A549 treated with CORT108297 at 1 μM for 4 hours (cell line): ENCODE measurements around the gene ZFP2. TPM values are rescaled to one million over a fixed set of nuclear protein-coding genes. Genes with fewer than 3 reads are reported as not detected.

Experiments
- total RNA-seq: library from RNA; stranded (reverse); fragments of 200-300 nt; extraction: Qiagen RNA extraction; gene quantifications from 5 replicates; pipeline ENCODE4 v1.2.3, GENCODE V29; 2022

ZFP2 gene
- total RNA-seq, result 0.02 TPM in 1 of 5 replicates, not detected in the others

DNA sequence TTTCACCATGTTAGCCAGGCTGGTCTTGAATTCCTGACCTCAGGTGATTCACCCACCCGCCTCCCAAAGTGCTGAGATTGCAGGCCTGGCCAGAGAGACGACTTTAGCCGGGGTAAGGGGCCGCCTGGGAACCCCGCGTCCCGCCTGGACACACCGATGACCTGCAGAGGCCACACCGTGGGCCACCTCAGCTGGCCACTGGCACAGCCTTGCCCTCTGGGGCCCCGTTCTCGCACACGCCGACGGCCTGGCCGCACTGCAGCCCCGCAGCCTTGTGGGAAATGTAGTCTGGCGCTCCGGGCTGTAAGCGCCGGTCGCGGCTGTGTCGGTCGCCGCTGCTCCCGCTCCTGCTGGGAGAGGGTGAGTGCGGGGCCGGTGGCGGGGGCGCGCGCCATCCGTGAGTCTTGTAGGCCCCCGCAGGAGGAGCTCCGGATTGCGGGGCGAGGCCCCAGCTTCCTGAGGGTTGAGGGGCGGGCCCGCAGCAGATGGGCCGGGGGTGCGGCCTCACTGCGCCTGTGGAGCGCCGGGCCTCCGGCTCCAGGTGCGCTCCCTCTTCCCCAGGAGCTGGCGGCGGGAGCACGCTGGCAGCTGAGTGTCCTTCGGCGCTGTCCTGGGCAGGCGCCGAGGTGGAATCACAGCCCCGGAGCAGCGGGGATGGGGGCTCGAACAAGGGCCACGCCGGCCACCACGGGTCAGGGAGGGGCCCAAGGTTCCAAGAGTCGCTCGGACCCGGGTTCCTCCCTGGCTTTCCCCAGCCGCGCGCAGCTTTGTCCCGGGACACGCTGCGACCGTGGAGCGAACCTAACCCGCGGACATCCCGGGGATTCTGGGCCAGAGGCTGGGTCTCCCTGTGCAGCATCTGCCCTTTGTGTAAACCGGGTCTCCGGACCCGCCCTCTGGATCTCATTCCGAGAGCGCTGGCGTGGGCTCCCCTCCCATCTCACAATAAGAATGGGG, at the start of gene ZFP2:
ZFP2 (plus strand) TSS at position 299 of the 957 bp plus-strand sequence. CDS start 35,401 bp downstream, outside the sequence.

DNA sequence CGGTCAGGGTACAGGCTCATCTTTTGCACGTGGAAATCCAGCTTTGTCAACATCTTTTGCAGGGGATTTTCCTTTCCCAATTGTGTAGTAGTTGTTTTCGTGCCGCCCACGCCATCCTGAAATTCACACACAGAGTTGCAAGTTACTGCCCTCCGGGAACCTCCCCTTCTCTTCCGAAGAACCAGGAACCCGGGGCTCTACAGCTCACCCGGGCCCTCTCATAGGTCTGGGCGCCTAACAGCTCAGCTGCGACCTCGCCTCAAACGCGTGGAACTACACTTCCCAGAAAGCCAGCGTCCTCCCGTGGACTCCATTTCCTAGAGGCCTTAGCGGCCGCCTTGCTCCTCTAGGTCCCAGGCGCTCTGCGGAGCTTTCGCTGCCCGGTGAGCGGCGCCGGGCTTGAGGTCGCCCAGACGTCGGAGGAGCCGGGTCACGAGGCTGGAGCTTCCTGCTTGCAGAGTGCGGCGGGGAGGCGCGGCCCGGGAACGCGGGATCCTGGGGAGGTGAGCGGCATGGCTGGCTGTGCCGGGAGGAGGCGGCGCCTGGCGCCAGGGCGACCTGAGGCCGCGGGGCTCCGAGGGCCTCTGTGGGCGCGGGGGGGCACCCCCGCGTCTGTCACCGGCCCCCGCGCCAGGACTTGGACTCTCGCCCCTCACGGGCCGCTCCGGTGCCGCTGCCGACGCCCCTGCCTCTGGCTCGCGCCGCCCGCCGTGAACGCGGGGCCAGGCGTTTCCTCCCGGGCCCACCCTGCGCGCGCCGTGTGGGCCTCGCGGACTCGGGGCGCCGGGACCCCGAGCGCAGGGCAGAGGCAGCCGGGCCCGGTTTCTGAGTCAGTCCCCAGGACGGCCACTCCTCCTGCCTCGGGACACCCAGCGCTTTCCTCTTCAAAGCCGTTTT, 35.8 kb upstream of the ZFP2 start, which contains the start of gene ZNF354B:
ZNF354B (plus strand) TSS at position 329 of the 897 bp plus-strand sequence. CDS start 1,095 bp downstream, outside the sequence.

DNA sequence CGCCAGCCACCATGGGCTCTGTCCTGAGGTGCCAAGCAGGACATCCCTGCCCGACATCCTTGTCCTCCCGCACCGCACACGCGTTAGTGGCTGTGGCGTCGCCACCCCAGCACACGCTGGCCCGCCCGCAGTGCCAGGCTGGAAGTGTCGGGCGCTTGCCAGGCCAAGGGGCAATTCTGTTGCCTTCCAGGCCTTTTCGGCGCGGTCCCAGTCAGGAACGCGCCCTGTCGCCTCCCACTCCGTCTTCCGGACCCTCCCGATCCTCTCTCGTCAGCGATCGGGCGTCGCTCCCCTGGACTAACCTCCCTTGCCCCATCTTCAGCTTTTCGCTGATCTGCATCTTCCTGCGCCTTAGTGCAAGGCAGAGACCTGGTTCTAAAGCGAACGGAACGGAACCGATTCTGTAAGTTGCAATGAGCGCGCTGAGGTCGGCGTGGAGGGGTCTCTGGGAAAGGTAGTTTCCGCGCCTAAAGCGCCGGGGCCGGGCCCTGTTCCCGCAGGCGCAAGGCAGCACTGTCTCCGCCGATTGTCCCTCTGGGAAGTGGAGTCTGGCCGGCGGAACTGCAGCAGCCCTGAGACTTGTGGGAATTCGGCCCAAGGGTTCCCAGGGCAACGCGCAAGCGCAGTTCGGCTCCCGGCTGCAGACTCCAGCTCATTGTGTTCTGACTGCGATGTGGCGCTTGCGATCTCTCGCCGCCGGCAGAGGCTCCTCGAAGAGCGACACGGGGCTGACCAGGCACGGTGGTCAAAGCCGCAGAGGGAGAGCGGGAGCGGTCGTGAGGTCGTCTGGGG, 45.1 kb downstream of the ZFP2 start, which contains the start of gene ZNF454:
ZNF454 (plus strand) TSS at position 630 of the 792 bp plus-strand sequence. CDS start 1,594 bp downstream, outside the sequence.

Other genes with a start within 250 kb of the ZFP2 start
- gene ZNF354A, start 165.3 kb upstream of the ZFP2 start, total RNA-seq, result 6.2 to 9.3 TPM (median 7.5 TPM) in 5 replicates
- 4.3 to 5.9 TPM (median 5.7 TPM) in 5 replicates for gene ZNF354B, start 36.0 kb upstream of the ZFP2 start, total RNA-seq
- not detected in 5 replicates for gene ZNF454, start 45.3 kb downstream of the ZFP2 start, total RNA-seq
- not detected in 5 replicates for gene GRM6, start 99.4 kb downstream of the ZFP2 start, total RNA-seq
- 0.50 to 0.99 TPM (median 0.74 TPM) in 5 replicates for gene ZNF879, start 127.9 kb downstream of the ZFP2 start, total RNA-seq
- gene ZNF354C, start 164.5 kb downstream of the ZFP2 start, total RNA-seq, result 0.65 to 0.83 TPM (median 0.77 TPM) in 5 replicates